Effector memory CD4-positive, alpha-beta T cell (primary cell): ENCODE results near the gene CDK15.

Source experiments
- DNase-seq, 3 donors: peaks; one replicate each; pipeline ENCODE4 v3.0.0-alpha.2; 2020
- H3K27ac ChIP-seq: 2 replicates; pipeline ENCODE4 v1.7.0; 2013; ENCODE audit warnings: mild to moderate bottlenecking, low read length, moderate library complexity; ENCODE audit not compliant: insufficient read depth, poor library complexity, severe bottlenecking
- H3K27me3 ChIP-seq: replicated peaks from 2 replicates; pipeline ENCODE4 v1.7.0; 2013; ENCODE audit warnings: mild to moderate bottlenecking, low read length; ENCODE audit not compliant: insufficient read depth, control insufficient read depth, poor library complexity, severe bottlenecking
- H3K36me3 ChIP-seq: 2 replicates; pipeline ENCODE4 v1.7.0; 2013; ENCODE audit warnings: mild to moderate bottlenecking, low read length, moderate library complexity; ENCODE audit not compliant: control insufficient read depth, insufficient read depth
- H3K4me1 ChIP-seq: 2 replicates; pipeline ENCODE4 v1.7.0; 2013; ENCODE audit warnings: low read length, mild to moderate bottlenecking; ENCODE audit not compliant: control insufficient read depth, insufficient read depth, poor library complexity, severe bottlenecking
- H3K4me3 ChIP-seq: 2 replicates; pipeline ENCODE4 v1.7.0; 2013; ENCODE audit warnings: low read length, low read depth, mild to moderate bottlenecking; ENCODE audit not compliant: insufficient read depth, poor library complexity, severe bottlenecking
- H3K9me3 ChIP-seq: 2 replicates; pipeline ENCODE4 v1.7.0; 2013; ENCODE audit warnings: mild to moderate bottlenecking, low read length, moderate library complexity; ENCODE audit not compliant: control insufficient read depth

The CDK15 gene

GRCh38 chr2:201929281-201930026 lies 123.1 kb downstream of the CDK15 start:
- no peak for DNase-seq

GRCh38 chr2:201930043-201930442 lies 123.7 kb downstream of the CDK15 start:
- Histone ChIP-seq H3K4me3 (no peak overlapping the region), H3K27me3 (no peaks in the 10 kb centered on the region), H3K4me1 (no peaks in the 10 kb centered on the region), H3K36me3 (no peaks in the 10 kb centered on the region), H3K27ac (no peak overlapping the region), H3K9me3 (no peaks in the 10 kb centered on the region)
- DNase-seq: no peak

More at GRCh38 chr2:201929281-201930026, 123.1 kb downstream of the CDK15 start:
- H3K36me3 ChIP-seq: no peaks in the 10 kb centered on the region
- H3K4me3 ChIP-seq: no peak overlapping the region
- H3K4me1 ChIP-seq: no peaks in the 10 kb centered on the region
- H3K27ac ChIP-seq: no peak overlapping the region
- no peaks in the 10 kb centered on the region for H3K27me3 ChIP-seq
- no peaks in the 10 kb centered on the region for H3K9me3 ChIP-seq

- no peak for DNase-seq
- no peaks in the 10 kb centered on the region for H3K36me3 ChIP-seq
- no peak overlapping the region for H3K27ac ChIP-seq
- H3K4me1 ChIP-seq: no peaks in the 10 kb centered on the region
- no peaks in the 10 kb centered on the region for H3K27me3 ChIP-seq
- no peak overlapping the region for H3K4me3 ChIP-seq
- H3K9me3 ChIP-seq: no peaks in the 10 kb centered on the region
Observed at GRCh38 chr2:201930831-201931230, 124.5 kb downstream of the CDK15 start.

- no peak overlapping the region for H3K4me3 ChIP-seq
- no peak for DNase-seq
- H3K36me3 ChIP-seq: no peaks in the 10 kb centered on the region
- H3K27me3 ChIP-seq: no peaks in the 10 kb centered on the region
- H3K4me1 ChIP-seq: no peaks in the 10 kb centered on the region
- no peaks in the 10 kb centered on the region for H3K9me3 ChIP-seq
- H3K27ac ChIP-seq: no peak overlapping the region
Observed at GRCh38 chr2:201931475-201931874, 125.1 kb downstream of the CDK15 start.

- Histone ChIP-seq H3K9me3 (no peaks in the 10 kb centered on the region), H3K4me1 (no peaks in the 10 kb centered on the region), H3K27ac (no peak overlapping the region), H3K36me3 (no peaks in the 10 kb centered on the region), H3K4me3 (no peak overlapping the region), H3K27me3 (no peaks in the 10 kb centered on the region)
- no peak for DNase-seq
Observed at GRCh38 chr2:201931951-201932350, 125.6 kb downstream of the CDK15 start.

- no peak overlapping the region for H3K27ac ChIP-seq
- no peaks in the 10 kb centered on the region for H3K9me3 ChIP-seq
- no peak overlapping the region for H3K4me3 ChIP-seq
- H3K4me1 ChIP-seq: no peaks in the 10 kb centered on the region
- no peak for DNase-seq
- H3K27me3 ChIP-seq: no peaks in the 10 kb centered on the region
- no peaks in the 10 kb centered on the region for H3K36me3 ChIP-seq
Observed at GRCh38 chr2:201932511-201932910, 126.2 kb downstream of the CDK15 start.

- Histone ChIP-seq H3K9me3 (no peaks in the 10 kb centered on the region), H3K27me3 (no peaks in the 10 kb centered on the region), H3K36me3 (no peaks in the 10 kb centered on the region), H3K27ac (no peak overlapping the region), H3K4me1 (no peaks in the 10 kb centered on the region), H3K4me3 (no peak overlapping the region)
- no peak for DNase-seq
Observed at GRCh38 chr2:201933792-201934237, 127.5 kb downstream of the CDK15 start.

- no peaks in the 10 kb centered on the region for H3K4me1 ChIP-seq
Observed at GRCh38 chr2:201936817-201937216, 130.5 kb downstream of the CDK15 start.

GRCh38 chr2:201937343-201937742 lies 131.0 kb downstream of the CDK15 start:
- Histone ChIP-seq H3K4me1 (no peaks in the 10 kb centered on the region), H3K27me3 (no peaks in the 10 kb centered on the region), H3K9me3 (no peaks in the 10 kb centered on the region), H3K27ac (no peak overlapping the region), H3K4me3 (no peak overlapping the region), H3K36me3 (no peaks in the 10 kb centered on the region)
- DNase-seq: no peak

More at GRCh38 chr2:201936817-201937216, 130.5 kb downstream of the CDK15 start:
- DNase-seq: no peak
- Histone ChIP-seq H3K27me3 (no peaks in the 10 kb centered on the region), H3K4me3 (no peak overlapping the region), H3K9me3 (no peaks in the 10 kb centered on the region), H3K36me3 (no peaks in the 10 kb centered on the region), H3K27ac (no peak overlapping the region)

- no peaks in the 10 kb centered on the region for H3K27me3 ChIP-seq
- H3K9me3 ChIP-seq: no peaks in the 10 kb centered on the region
- no peak overlapping the region for H3K4me3 ChIP-seq
- H3K36me3 ChIP-seq: no peaks in the 10 kb centered on the region
- H3K4me1 ChIP-seq: no peaks in the 10 kb centered on the region
- no peak for DNase-seq
- no peak overlapping the region for H3K27ac ChIP-seq
Observed at GRCh38 chr2:201938156-201938775, 131.9 kb downstream of the CDK15 start.
